Stimulated activated naive B cell treated with anti-CD40 and anti-IgM and Interleukin-4, amounts not matched to agents 10 μg/mL and 1 μg/mL and 100 μg/mL, for 72 hours (primary cell): Measurements from ENCODE around the gene PIK3R5.
A peak's percentile ranks its signal among the peaks of the same experiment; 100 is the strongest.

Experiments used
- ATAC-seq, 2 donors: fragments of 150-1000 bp; cut with Tn5 transposase; replicated peaks; 2 replicates each; pipeline ENCODE4 v1.10.0; 2021; ENCODE audit warnings: moderate library complexity in 1 of 2
- DNase-seq: peaks from one replicate; pipeline ENCODE4 v3.0.0; 2021
- H3K27ac Mint-ChIP-seq: one replicate; pipeline ENCODE4 v1.8.0; 2022; ENCODE audit warnings: mild to moderate bottlenecking, mixed read lengths
- H3K27me3 Mint-ChIP-seq, 2 donors: one replicate each; pipeline ENCODE4 v1.8.0; 2022; ENCODE audit warnings: mixed read lengths in 2 of 2
- H3K36me3 Mint-ChIP-seq, 2 donors: one replicate each; pipeline ENCODE4 v1.8.0; 2022; ENCODE audit warnings: mixed read lengths in 2 of 2, mild to moderate bottlenecking in 1 of 2
- H3K4me1 Mint-ChIP-seq, 2 donors: one replicate each; pipeline ENCODE4 v1.8.0; 2022; ENCODE audit warnings: mixed read lengths in 2 of 2, mild to moderate bottlenecking in 1 of 2
- H3K4me3 Mint-ChIP-seq, 2 donors: one replicate each; pipeline ENCODE4 v1.8.0; 2022; ENCODE audit warnings: mild to moderate bottlenecking in 2 of 2, mixed read lengths in 2 of 2, moderate library complexity in 1 of 2
- H3K9me3 Mint-ChIP-seq, 2 donors: one replicate each; pipeline ENCODE4 v1.8.0; 2022; ENCODE audit warnings: mixed read lengths in 2 of 2, mild to moderate bottlenecking in 1 of 2

The PIK3R5 gene

DNA sequence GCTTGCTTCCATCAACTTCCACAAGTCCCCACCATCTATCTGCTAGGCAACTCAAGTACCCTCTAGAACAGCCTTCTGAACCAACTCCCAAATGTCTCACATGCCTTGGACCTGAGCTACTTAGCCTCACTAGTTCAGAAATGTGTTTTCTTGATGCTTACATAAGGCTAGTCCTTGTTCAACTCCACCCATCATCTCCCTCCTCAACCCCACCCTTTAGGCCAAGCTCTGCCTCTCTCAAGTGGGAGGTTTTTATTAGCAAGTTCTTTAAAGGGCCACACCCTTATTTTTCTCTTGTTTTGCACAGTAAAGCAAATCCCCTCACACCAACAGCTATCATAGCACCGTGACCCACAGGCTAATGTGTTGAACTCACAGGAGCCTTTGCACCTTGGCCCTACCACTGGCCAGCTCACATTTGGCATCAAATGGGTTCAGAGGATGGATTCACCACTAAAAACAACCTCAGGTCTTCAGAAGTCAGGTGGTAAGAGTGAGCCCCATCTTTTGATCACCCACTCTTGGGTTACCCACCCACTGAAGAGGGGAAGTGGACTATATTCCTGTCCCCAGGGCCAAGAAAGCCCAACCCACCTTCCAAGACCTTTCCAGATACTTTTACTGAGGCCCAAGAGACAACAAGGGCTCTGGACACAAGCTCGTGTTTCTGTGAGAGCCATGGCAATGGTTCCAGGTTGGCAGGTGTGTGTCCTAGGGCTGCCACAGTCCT is 12.2 kb downstream of the PIK3R5 start:
- Mint-ChIP-seq H3K9me3 (peaks cover 2 to 7% of the 10 kb centered on the region in 2 donors), H3K4me1 (peaks cover 59 to 88% of the 10 kb centered on the region in 2 donors), H3K27ac (peak overlapping the region; percentile 52), H3K36me3 (peaks cover 19 to 70% of the 10 kb centered on the region in 2 donors), H3K4me3 (no peak overlapping the region), H3K27me3 (no peaks in the 10 kb centered on the region)
- DNase-seq (no peak), ATAC-seq (no peak)

DNA sequence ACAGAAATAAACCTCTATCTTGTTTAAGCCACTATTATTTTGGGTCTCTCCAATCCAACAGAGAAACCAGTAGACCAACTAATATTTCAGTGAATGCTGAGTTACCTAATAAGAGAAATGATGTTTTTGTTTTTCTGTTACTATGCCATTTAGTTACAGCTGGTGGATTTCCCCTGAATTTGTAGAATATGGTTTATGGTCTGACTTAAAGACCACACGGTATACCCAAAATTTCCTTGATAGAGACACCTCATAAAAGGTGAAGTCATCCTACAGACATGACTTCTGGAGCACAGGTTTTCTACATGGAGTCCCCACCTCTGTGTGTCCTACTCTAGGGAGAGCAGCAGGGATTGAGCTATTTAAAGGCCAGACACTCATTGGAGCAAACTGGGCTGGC is 13.3 kb downstream of the PIK3R5 start:
- no peaks in the 10 kb centered on the region for H3K27me3 Mint-ChIP-seq
- H3K27ac Mint-ChIP-seq, result peak overlapping the region; percentile 33
- H3K4me1 Mint-ChIP-seq, result peaks cover 58 to 81% of the 10 kb centered on the region in 2 donors
- H3K36me3 Mint-ChIP-seq, result peaks cover 18 to 66% of the 10 kb centered on the region in 2 donors
- peaks cover 2 to 3% of the 10 kb centered on the region in 2 donors for H3K9me3 Mint-ChIP-seq
- no peak overlapping the region for H3K4me3 Mint-ChIP-seq
- no peak for DNase-seq
- no peak for ATAC-seq

DNA sequence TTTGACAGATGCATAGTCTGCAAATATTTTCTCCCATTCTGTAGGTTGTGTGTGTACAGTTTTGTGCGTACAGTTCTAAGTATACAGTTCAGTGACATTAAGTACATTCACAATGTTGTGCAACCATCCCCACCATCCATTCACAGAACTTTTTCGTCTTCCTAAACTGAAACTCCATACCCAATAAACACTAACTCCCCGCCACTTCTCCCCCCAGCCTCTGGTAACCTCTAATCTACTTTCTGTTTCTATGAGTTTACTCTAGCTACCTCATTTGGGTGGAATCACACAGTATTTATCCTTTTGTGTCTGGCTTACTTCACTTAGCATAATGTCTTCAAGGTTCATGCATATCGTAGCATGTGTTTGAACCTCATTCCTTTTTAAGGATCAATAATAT is 14.3 kb downstream of the PIK3R5 start:
- DNase-seq (no peak), ATAC-seq (no peak)
- peaks cover 53 to 77% of the 10 kb centered on the region in 2 donors for H3K4me1 Mint-ChIP-seq
- no peak overlapping the region for H3K27ac Mint-ChIP-seq
- H3K27me3 Mint-ChIP-seq, result no peaks in the 10 kb centered on the region
- no peak overlapping the region for H3K4me3 Mint-ChIP-seq
- H3K36me3 Mint-ChIP-seq, result peaks cover 21 to 64% of the 10 kb centered on the region in 2 donors
- H3K9me3 Mint-ChIP-seq, result peaks cover 2% of the 10 kb centered on the region in 2 donors

DNA sequence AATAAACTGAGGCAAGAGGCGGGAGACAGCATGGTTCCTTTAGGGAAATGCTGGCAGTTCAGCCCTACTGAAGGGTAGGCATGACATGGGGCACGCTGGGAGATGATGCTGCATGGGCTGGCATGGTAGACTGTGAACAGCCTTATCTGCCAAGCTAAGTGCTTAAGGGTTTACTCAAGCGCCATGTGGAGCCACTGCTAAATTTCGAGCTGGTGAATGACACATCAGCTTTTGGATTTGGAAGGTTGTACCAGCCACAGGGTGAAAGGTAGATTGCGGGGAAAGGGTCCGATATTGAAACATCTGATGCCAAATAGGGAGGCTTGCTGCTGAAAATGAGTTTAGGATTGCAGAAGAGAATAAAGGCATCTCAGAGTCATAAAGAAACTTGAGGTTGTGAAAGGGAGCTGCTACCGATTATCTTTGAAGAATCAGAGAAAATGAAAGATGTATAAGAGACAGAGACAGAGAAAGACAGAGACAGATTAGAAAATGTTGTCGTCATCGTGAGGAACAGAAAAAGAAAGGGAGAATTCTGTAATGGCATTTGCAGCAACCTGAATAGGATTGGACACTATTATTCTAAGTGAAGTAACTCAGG is 16.3 kb downstream of the PIK3R5 start:
- DNase-seq, result no peak
- Mint-ChIP-seq H3K9me3 (peaks cover 0 to 2% of the 10 kb centered on the region in 2 donors), H3K36me3 (peaks cover 15 to 65% of the 10 kb centered on the region in 2 donors), H3K27ac (no peak overlapping the region), H3K27me3 (no peaks in the 10 kb centered on the region), H3K4me1 (peaks cover 46 to 76% of the 10 kb centered on the region in 2 donors), H3K4me3 (no peak overlapping the region)
- peak in 1 of 2 donors; percentile 37 for ATAC-seq

DNA sequence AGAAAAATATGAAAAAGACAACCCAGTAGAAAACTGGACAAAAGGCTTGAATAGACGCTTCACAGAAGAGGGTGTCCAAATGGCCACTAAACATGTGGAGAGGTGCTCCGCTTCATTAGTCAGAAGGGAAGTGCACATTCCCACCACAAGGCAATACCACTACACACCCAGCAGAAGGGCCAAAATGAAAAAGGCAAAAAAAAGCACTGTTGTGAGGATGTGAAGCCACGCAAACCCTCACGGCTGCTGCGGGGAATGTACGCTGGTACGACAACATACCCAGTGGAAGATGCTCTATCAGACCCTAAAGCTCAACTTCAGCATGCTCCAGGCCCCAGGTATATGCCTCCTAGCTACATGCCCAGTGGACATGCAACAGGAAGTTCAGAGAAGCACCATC is 17.0 kb downstream of the PIK3R5 start:
- H3K27ac Mint-ChIP-seq, result no peak overlapping the region
- H3K4me3 Mint-ChIP-seq, result no peak overlapping the region
- peaks cover 42 to 74% of the 10 kb centered on the region in 2 donors for H3K4me1 Mint-ChIP-seq
- peaks cover 21 to 69% of the 10 kb centered on the region in 2 donors for H3K36me3 Mint-ChIP-seq
- H3K27me3 Mint-ChIP-seq, result no peaks in the 10 kb centered on the region
- H3K9me3 Mint-ChIP-seq, result peaks cover 0 to 3% of the 10 kb centered on the region in 2 donors
- DNase-seq (no peak), ATAC-seq (no peak)

DNA sequence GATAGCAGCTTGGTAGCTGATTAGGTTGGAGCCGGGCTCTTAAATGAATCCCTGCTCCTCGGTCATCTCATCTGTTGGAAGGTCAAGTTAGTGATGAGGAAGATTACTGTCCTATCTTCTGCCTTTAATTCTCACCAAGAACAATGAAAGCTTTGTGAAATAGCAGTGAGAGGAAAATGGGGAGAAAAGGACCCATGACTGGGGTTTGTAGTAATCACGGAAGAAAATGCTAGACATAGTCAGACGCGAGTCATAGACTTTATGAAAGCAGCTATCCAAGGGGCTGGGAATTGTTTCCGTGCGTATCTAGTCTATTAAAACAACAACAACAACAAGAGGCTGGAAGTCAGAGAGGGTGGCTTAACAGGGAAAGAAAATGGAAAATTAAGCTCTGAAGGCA is 18.3 kb downstream of the PIK3R5 start:
- Mint-ChIP-seq H3K4me1 (peaks cover 42 to 71% of the 10 kb centered on the region in 2 donors), H3K4me3 (no peak overlapping the region), H3K9me3 (peaks cover 0 to 3% of the 10 kb centered on the region in 2 donors), H3K36me3 (peaks cover 29 to 69% of the 10 kb centered on the region in 2 donors), H3K27ac (no peak overlapping the region), H3K27me3 (no peaks in the 10 kb centered on the region)
- ATAC-seq (no peak), DNase-seq (no peak)

DNA sequence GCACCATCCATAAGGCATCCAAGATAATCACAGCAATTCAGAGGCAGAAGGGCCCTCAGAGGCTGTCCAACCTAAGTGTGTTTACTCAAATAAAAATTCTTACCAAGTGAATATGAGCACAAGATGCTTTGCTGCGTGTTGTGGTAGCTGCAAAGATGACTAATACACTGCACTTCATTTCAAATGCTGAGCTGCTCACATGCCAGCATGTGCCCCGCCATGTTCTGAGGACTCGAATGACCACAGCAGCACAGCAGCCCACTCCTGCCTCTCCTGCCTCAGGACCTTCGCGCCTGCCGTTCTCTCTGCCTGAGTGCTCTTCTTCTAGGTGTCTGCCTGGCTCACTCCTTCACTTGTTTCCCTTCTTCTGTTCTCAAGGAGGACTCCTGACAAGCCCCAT is 19.0 kb downstream of the PIK3R5 start:
- Mint-ChIP-seq H3K27ac (peak overlapping the region; percentile 42), H3K36me3 (peaks cover 30 to 63% of the 10 kb centered on the region in 2 donors), H3K4me3 (no peak overlapping the region), H3K9me3 (peaks cover 0 to 3% of the 10 kb centered on the region in 2 donors), H3K4me1 (peaks cover 49 to 71% of the 10 kb centered on the region in 2 donors), H3K27me3 (no peaks in the 10 kb centered on the region)
- DNase-seq (no peak), ATAC-seq (no peak)

DNA sequence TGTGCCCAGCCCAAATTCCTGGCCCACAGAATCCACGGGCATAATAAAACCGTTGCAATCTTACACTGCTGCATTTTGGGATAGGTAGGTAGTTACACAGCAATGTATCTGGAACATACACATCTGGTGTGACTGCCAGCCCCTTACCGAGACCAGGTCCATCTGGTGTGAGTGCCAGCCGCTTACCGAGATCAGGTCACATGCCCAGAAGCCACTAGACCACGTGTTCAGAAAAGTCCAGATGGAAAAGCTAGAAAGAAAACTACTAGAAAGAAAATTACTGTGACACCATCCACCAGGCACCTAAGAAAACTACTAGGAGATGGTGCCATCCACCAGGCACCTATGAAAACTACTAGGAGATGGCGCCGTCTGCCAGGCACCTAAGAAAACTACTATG is 19.4 kb downstream of the PIK3R5 start:
- Mint-ChIP-seq H3K4me3 (no peak overlapping the region), H3K27ac (no peak overlapping the region), H3K4me1 (peaks cover 51 to 71% of the 10 kb centered on the region in 2 donors), H3K9me3 (peaks cover 0 to 3% of the 10 kb centered on the region in 2 donors), H3K36me3 (peaks cover 32 to 62% of the 10 kb centered on the region in 2 donors), H3K27me3 (no peaks in the 10 kb centered on the region)
- ATAC-seq, result no peak
- DNase-seq, result no peak

DNA sequence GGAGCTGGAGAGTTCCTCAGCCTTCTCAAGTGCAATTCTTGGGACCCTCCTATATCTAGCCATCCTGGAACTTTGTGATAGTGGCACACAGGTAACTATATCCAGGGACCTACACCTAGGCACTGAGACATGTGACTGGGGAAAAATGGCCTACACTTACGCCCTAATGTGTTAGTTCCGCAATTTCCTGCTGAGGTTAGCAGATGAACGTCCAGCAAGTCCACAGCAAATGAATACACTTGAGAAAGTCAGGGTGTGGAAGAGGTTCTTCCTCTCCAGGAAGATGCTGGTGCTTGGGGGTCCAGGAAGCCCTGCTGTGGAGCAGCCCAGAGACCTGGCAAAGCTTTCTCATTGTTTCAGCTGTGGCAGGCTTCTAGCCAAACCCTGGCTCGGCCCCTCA is 20.8 kb downstream of the PIK3R5 start:
- DNase-seq (no peak), ATAC-seq (no peak)
- Mint-ChIP-seq H3K4me1 (peaks cover 62 to 83% of the 10 kb centered on the region in 2 donors), H3K36me3 (peaks cover 33 to 63% of the 10 kb centered on the region in 2 donors), H3K4me3 (no peak overlapping the region), H3K27ac (no peak overlapping the region), H3K27me3 (no peaks in the 10 kb centered on the region), H3K9me3 (peaks cover 0 to 3% of the 10 kb centered on the region in 2 donors)

DNA sequence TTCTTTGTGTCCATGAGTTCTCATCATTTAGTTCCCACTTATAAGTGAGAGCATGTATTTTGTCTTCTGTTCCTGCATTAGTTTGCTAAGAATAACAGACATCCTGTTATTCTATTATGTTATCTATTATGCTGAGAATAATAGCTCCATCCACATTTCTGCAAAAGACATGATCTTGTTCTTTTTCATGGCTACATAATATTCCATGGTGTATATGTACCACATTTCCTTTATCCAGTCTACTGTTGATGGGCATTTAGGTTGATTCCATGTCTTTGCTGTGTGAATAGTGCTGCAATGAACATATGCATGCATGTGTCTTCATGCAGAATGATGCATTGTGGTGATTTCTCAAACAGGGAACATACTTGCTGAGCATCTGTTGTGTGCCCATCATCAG is 21.4 kb downstream of the PIK3R5 start:
- DNase-seq (no peak), ATAC-seq (no peak)
- Mint-ChIP-seq H3K4me3 (no peak overlapping the region), H3K27ac (no peak overlapping the region), H3K4me1 (peaks cover 64 to 84% of the 10 kb centered on the region in 2 donors), H3K36me3 (peaks cover 34 to 64% of the 10 kb centered on the region in 2 donors), H3K27me3 (no peaks in the 10 kb centered on the region), H3K9me3 (peaks cover 0 to 3% of the 10 kb centered on the region in 2 donors)

DNA sequence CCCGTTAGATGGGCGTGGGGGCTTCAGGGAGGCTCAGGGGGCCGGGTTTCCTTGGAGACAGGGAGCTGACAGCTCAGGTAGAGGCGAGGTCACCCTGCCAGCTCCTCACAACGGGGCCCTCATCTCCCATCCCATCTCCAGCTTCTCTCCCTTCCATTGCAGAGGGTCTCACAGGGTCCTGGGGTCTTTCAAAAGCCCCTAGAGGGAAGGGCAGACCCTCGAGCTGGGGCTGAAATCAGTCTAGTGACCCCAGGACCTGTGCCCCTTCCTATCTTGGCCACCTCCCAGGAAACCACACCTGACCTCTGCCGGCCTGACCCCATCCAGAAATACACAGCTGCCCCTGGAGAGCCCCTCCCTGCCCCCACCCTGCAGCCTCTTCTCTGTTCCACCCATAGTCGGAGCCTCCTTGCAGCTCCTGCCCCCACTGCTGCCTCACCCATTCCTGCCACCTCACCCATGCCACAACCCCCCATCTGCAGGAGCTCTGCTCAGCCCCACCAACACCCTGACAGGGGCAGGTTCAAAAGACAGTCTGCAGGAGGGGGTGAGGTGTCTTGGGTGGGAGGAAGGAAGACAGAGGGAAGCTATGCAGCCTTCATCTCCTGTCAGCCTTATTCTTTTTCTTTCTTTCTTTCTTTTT is 23.4 kb downstream of the PIK3R5 start:
- Mint-ChIP-seq H3K36me3 (peaks cover 34 to 65% of the 10 kb centered on the region in 2 donors), H3K4me3 (peak overlapping the region; percentile 73 to 80), H3K4me1 (peaks cover 59 to 88% of the 10 kb centered on the region in 2 donors), H3K27me3 (no peaks in the 10 kb centered on the region), H3K9me3 (peaks cover 0 to 3% of the 10 kb centered on the region in 2 donors), H3K27ac (peak overlapping the region; percentile 98)
- DNase-seq (no peak), ATAC-seq (peak; percentile 1 to 3)

DNA sequence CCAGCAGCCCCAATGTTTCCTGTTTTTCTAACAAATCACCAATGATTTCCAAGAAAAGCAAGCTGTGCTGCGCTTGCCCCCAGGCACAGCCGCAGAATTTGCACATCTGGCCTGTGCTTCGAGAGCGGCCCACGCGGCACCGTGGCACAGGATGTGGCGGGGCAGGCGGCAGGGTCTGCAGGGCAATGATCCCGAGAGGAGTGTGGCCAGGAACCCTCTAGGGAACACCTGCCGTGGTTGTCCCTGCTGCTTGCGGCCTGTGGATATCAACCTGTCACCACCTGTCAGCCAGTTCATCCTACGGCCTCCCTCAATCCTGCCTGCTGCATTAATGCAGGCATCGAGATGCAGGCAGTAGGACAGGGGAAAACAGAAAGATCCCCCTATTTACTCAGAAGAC is 24.0 kb downstream of the PIK3R5 start:
- H3K4me3 Mint-ChIP-seq, result peak overlapping the region; percentile 73 to 80
- ATAC-seq (peak; percentile 66 to 78), DNase-seq (peak; percentile 79)
- peaks cover 0 to 3% of the 10 kb centered on the region in 2 donors for H3K9me3 Mint-ChIP-seq
- H3K27me3 Mint-ChIP-seq, result no peaks in the 10 kb centered on the region
- H3K4me1 Mint-ChIP-seq, result peaks cover 56 to 89% of the 10 kb centered on the region in 2 donors
- peaks cover 30 to 63% of the 10 kb centered on the region in 2 donors for H3K36me3 Mint-ChIP-seq
- peak overlapping the region; percentile 98 for H3K27ac Mint-ChIP-seq

DNA sequence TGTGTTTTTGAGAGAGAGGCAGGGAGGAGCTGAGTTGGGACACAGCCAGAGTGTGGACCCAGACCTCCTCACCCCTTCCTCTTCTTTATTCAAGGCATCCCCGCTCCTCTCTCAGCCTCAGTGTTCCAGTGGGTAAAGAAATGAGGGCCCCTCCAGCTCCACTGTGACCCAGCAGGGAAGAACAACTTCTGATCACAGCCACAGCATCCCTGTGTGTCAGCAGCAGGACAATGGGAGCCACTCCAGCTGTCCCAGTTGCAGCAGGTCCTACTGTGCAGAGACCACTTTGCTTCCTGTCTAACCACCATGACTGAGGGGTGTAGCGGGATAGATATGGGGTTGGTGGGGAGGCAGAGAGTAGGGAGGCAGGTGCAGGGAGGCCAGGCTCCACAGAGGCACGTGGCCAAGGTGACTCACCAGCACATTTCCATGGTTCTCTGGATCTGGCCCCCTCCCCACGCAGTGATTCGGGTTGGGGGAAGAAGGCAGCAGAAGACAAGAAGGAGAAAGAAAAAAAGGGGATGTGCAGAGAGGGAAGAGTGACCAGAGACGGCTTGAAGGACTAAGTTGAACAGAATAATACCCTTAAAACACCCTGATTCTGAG is 24.5 kb downstream of the PIK3R5 start:
- Mint-ChIP-seq H3K4me3 (peak overlapping the region; percentile 73 to 80), H3K27me3 (no peaks in the 10 kb centered on the region), H3K9me3 (peaks cover 0 to 5% of the 10 kb centered on the region in 2 donors), H3K36me3 (peaks cover 33 to 65% of the 10 kb centered on the region in 2 donors), H3K27ac (peak overlapping the region; percentile 98), H3K4me1 (peaks cover 59 to 90% of the 10 kb centered on the region in 2 donors)
- DNase-seq, result no peak
- ATAC-seq, result peak; percentile 26 to 37
